HFF-Myc (cell line): ENCODE measurements around the gene SLC44A1.
"Not testable (repeated sequence)": the region's sequence is repeated elsewhere in the genome, so short reads cannot be mapped to it uniquely, and the experiment has no call there.

Experiments used
- DNase-seq: peaks from one replicate; pipeline ENCODE4 v3.0.0-alpha.2; 2011; ENCODE audit warnings: low read depth; ENCODE audit errors: extremely low read depth
- H3K4me3 ChIP-seq: replicated peaks from 2 replicates; pipeline ENCODE4 v1.5.1; 2011; ENCODE audit warnings: low read depth, mild to moderate bottlenecking, control low read depth, low read length
- CTCF ChIP-seq: IDR thresholded peaks from 2 replicates; pipeline ENCODE4 v1.5.1; 2012; ENCODE audit warnings: mild to moderate bottlenecking, low read depth, low read length, control low read depth; ENCODE audit errors: missing control alignments

The SLC44A1 gene

DNA sequence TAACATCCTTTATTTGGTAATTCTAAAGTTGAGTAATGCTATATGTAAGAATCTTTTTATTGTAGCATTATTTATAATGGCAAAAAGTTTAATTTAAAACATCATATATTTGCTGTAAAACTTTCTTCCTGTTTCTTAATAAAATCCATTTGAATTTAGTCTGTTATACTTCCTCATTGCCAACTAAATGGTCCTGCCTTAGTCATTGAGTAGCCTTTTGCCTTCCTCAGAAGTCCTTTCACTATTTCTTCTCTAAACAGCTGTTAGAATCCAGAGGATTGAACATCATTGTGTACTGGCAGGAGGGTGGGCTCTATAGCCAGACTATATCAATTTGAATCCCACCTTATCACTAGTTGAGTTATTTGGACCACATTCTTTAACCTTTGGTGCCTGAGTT is 11.0 kb downstream of the SLC44A1 start:
- no peak for DNase-seq
- no peak overlapping the region for H3K4me3 ChIP-seq
- TF ChIP-seq CTCF: no peak

- not testable (repeated sequence) for DNase-seq
Observed at GRCh38 chr9:105256569-105256968, 12.1 kb downstream of the SLC44A1 start.

GRCh38 chr9:105257809-105258208 is 13.4 kb downstream of the SLC44A1 start:
- no peak for TF ChIP-seq CTCF
- no peak for DNase-seq
- no peak overlapping the region for H3K4me3 ChIP-seq

More at GRCh38 chr9:105256569-105256968, 12.1 kb downstream of the SLC44A1 start:
- H3K4me3 ChIP-seq: not testable (repeated sequence)

DNA sequence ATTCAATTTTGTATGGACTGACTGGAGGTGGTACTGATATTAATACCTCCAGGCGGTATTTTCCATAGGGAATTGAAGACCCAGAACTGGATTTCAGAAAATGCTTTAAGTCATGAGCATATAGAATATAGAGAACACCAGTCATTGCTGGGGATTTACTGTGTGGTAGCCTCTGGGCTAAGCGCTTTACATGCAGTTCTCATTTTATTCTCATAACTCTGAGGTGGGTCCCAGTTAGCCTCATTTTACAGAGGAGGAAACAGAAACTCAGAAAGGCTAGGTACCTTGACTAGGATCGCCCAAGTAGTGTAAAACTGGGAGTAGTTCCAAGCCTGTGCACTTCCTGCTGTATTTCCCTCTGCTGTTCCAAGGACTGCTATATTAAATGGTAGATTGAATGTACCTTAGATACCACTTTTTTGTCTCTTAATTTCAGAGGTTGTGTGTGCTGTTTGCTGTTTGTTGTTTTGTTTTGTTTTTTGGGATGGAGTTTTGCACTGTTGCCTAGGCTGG is 13.8 kb downstream of the SLC44A1 start:
- no peak for DNase-seq
- H3K4me3 ChIP-seq: no peak overlapping the region
- no peak for TF ChIP-seq CTCF

DNA sequence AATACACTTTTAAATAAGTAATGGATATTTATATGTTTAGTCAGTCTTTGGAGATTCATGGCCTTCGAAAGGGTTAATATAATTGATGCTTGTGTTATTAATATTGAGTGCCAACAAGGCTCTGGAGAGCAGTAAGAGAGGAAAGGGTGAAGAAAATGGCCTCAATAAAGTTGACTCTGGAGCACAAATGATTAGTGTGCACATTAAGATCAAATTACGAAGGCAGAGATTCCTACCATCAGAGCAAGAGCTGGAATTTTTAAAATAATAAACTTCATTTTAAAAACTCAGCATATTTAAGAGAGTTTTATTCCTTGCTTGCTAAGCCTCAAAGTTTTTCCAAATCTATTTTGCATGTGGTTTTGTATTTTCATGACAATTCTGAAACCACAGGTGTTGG is 14.8 kb downstream of the SLC44A1 start:
- TF ChIP-seq CTCF: no peak
- DNase-seq: no peak
- H3K4me3 ChIP-seq: no peak overlapping the region

DNA sequence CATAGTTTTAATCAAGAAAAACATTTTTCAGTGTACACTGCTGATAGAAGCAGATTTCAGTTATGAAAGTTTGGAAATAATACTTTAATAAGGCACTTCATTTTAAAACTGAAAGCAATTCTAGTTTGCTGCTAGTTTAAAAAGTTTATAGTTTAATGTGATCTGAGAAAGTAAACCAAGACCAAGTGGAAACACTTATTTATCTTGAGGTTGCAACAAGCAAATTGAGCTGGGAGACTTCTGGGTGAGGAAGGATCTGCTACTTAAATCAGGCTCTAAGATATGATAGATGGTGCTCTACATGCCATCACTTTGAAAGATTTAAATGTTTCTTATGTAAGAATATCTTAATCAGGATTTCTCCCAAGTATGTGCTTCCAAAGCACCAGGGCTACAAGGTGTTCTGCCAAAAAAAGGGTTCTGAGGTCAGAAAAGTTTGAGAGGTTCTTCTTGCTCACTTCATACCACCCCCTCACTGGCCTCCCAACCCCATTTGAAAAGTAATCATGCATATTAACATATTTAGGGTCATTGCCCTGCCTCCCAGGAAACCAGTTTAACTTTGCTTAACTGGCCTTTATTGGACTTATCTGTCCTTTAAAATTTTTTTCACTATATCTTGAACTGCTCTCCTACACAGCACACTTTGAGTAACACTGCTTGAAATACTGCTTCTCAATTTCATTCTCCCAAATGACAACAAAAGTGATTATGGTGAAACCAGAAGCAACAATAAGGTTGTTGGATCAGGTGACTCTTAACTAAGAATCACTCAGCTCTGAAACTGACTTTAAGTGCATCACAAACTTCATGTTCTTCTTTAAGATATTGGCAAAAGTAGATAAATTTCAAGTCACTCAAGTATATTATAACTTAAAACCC is 15.5 kb downstream of the SLC44A1 start:
- no peak for DNase-seq
- no peak overlapping the region for H3K4me3 ChIP-seq
- TF ChIP-seq CTCF: no peak

DNA sequence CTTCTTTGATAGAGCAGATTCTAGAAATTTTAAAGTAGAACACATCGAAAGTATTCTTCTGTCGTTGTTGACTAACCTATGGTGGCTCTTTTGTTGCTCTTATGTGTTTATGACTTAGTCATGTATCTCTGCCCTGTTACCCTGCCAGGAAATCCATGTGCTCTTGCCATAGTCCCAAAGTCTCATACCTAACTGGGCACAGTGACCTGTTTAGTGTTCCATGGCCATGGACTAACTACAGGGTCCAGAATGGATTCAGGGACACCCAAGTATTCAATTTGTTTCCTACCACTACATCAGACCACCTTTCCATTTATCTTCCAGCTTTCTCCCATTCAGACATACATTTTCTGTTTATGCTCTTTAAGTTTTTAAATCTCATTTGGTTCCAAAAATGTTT is 18.0 kb downstream of the SLC44A1 start:
- no peak overlapping the region for H3K4me3 ChIP-seq
- TF ChIP-seq CTCF: no peak
- no peak for DNase-seq
